ENCODE measurements around the gene ABCG8. TPM values are rescaled to one million over a fixed set of nuclear protein-coding genes. Genes with fewer than 3 reads are reported as not detected.

ABCG8 gene
- total RNA-seq, 6 experiments from 2014 or later: 30.1 to 116 (median 49.0) TPM

DNA sequence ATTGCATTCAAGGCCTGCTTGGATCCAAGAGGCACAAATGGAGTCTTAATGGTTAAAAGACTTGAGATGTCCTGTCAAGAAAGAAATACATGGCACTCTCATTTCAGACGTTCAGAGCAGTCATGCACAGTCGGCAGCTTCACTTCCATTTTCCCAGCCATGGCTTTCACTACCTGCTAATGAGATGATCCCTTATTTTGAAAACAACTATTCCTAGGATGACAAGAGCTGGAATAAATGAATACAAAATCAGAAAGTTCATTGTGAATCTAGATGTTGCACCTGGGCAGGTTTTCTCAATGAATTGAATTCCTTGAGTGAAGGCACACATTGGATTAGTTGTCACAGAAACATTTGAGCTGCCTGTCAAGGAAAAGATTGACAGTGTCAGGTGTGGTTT lies 25.8 kb upstream of the ABCG8 start:
- Histone ChIP-seq H3K36me3 (peaks cover 0 to 12% (median 0%) of the 10 kb centered on the region in 4 donors), H3K4me1 (peaks cover 0 to 21% (median 5%) of the 10 kb centered on the region in 4 donors), H3K27ac (no peak overlapping the region), H3K4me3 (no peak overlapping the region), H3K27me3 (no peaks in the 10 kb centered on the region), H3K9me3 (no peaks in the 10 kb centered on the region)
- DNase-seq (no peak), ATAC-seq (no peak)
- TF ChIP-seq, protein P1, sequence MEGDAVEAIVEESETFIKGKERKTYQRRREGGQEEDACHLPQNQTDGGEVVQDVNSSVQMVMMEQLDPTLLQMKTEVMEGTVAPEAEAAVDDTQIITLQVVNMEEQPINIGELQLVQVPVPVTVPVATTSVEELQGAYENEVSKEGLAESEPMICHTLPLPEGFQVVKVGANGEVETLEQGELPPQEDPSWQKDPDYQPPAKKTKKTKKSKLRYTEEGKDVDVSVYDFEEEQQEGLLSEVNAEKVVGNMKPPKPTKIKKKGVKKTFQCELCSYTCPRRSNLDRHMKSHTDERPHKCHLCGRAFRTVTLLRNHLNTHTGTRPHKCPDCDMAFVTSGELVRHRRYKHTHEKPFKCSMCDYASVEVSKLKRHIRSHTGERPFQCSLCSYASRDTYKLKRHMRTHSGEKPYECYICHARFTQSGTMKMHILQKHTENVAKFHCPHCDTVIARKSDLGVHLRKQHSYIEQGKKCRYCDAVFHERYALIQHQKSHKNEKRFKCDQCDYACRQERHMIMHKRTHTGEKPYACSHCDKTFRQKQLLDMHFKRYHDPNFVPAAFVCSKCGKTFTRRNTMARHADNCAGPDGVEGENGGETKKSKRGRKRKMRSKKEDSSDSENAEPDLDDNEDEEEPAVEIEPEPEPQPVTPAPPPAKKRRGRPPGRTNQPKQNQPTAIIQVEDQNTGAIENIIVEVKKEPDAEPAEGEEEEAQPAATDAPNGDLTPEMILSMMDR (IDR thresholded peaks at IDR 0.05): no peak
- TF ChIP-seq POLR2A (IDR thresholded peaks at IDR 0.05): no peak
- intact Hi-C loops (cut with DNase I): no loop called here
- WGBS (ENCODE audit: insufficient coverage, low coverage, low lambda C conversion rate, missing lambda C conversion rate): 51% methylated on average over 2 of the region's 2 CpGs

GRCh38 chr2:43814711-43815110 lies 24.1 kb upstream of the ABCG8 start:
- H3K27me3 ChIP-seq: no peaks in the 10 kb centered on the region
- H3K4me3 ChIP-seq: no peak overlapping the region
- WGBS (ENCODE audit: insufficient coverage, low coverage, low lambda C conversion rate, missing lambda C conversion rate): 82% methylated on average over 3 of the region's 3 CpGs
- intact Hi-C loops (cut with DNase I): no loop called here
- no peak for TF ChIP-seq POLR2A (IDR thresholded peaks at IDR 0.05)
- TF ChIP-seq, protein P1 (IDR thresholded peaks at IDR 0.05): no peak
- no peak overlapping the region for H3K27ac ChIP-seq
- no peaks in the 10 kb centered on the region for H3K9me3 ChIP-seq
- H3K4me1 ChIP-seq: peaks cover 0 to 10% (median 4%) of the 10 kb centered on the region in 4 donors
- DNase-seq: no peak
- ATAC-seq: no peak
- H3K36me3 ChIP-seq: peaks cover 0 to 17% (median 0%) of the 10 kb centered on the region in 4 donors

GRCh38 chr2:43818761-43819160 lies 20.0 kb upstream of the ABCG8 start:
- peaks cover 0 to 21% (median 9%) of the 10 kb centered on the region in 4 donors for H3K4me1 ChIP-seq
- intact Hi-C loops (cut with DNase I): no loop called here
- ATAC-seq: peak; percentile 29 to 80 (median 44)
- no peaks in the 10 kb centered on the region for H3K9me3 ChIP-seq
- WGBS (ENCODE audit: insufficient coverage, low coverage, low lambda C conversion rate, missing lambda C conversion rate): 34% methylated on average over 5 of the region's 5 CpGs
- H3K27me3 ChIP-seq: no peaks in the 10 kb centered on the region
- no peak overlapping the region for H3K4me3 ChIP-seq
- peaks cover 0 to 37% (median 2%) of the 10 kb centered on the region in 4 donors for H3K36me3 ChIP-seq
- H3K27ac ChIP-seq: no peak overlapping the region
- no peak for TF ChIP-seq POLR2A (IDR thresholded peaks at IDR 0.05)
- TF ChIP-seq, protein P1 (IDR thresholded peaks at IDR 0.05): no peak
- DNase-seq: peak in 1 of 3 donors; percentile 65

GRCh38 chr2:43819491-43820163 lies 19.1 kb upstream of the ABCG8 start:
- TF ChIP-seq, protein P1 (IDR thresholded peaks at IDR 0.05): no peak
- TF ChIP-seq POLR2A (IDR thresholded peaks at IDR 0.05): no peak
- intact Hi-C loops (cut with DNase I): no loop called here
- DNase-seq (no peak), ATAC-seq (peak in 3 of 4 donors; percentile 35 to 47 (median 46))
- H3K27me3 ChIP-seq: no peaks in the 10 kb centered on the region
- WGBS (ENCODE audit: insufficient coverage, low coverage, low lambda C conversion rate, missing lambda C conversion rate): 29% methylated on average over 7 of the region's 7 CpGs
- no peaks in the 10 kb centered on the region for H3K9me3 ChIP-seq
- H3K4me3 ChIP-seq: no peak overlapping the region
- peaks cover 0 to 44% (median 4%) of the 10 kb centered on the region in 4 donors for H3K36me3 ChIP-seq
- no peak overlapping the region for H3K27ac ChIP-seq
- peaks cover 0 to 26% (median 12%) of the 10 kb centered on the region in 4 donors for H3K4me1 ChIP-seq
